SU-DHL-6 (cell line): ENCODE data around the gene UVSSA.

Experiments
- H2AFZ ChIP-seq: fragments of 200-600 bp; sonication (generic); 2 replicates; pipeline ENCODE4 v1.6.1; 2014; ENCODE audit warnings: low read depth, mild to moderate bottlenecking, moderate library complexity, mixed read lengths, antibody characterized with exemption, low read length; ENCODE audit not compliant: severe bottlenecking
- H3F3A ChIP-seq: fragments of 200-600 bp; shearing (Covaris generic); 2 replicates; pipeline ENCODE4 v1.6.0; 2016; ENCODE audit warnings: antibody characterized with exemption, mild to moderate bottlenecking; ENCODE audit not compliant: insufficient read depth
- H3K27ac ChIP-seq: fragments of 200-600 bp; sonication (generic); 2 replicates; pipeline ENCODE4 v1.5.1; 2016; ENCODE audit warnings: low read depth, mild to moderate bottlenecking, low read length, moderate library complexity, mixed read lengths
- H3K27me3 ChIP-seq: fragments of 200-600 bp; sonication (generic), shearing (Covaris generic); 2 replicates; pipeline ENCODE4 v1.6.0; 2014; ENCODE audit warnings: mild to moderate bottlenecking, low read length
- H3K36me3 ChIP-seq: fragments of 200-600 bp; sonication (generic); 2 replicates; pipeline ENCODE4 v1.6.1; 2014; ENCODE audit warnings: mild to moderate bottlenecking, low read length, mixed read lengths
- H3K4me2 ChIP-seq: fragments of 300-600, 200-600 bp; shearing (Covaris generic), sonication (generic); 2 replicates; pipeline ENCODE4 v1.6.0; 2014; ENCODE audit warnings: low read length, low read depth, mild to moderate bottlenecking; ENCODE audit not compliant: poor library complexity, severe bottlenecking
- H3K4me3 ChIP-seq: fragments of 200-600 bp; sonication (generic); 2 replicates; pipeline ENCODE4 v1.5.1; 2014; ENCODE audit warnings: antibody characterized with exemption, low read length, mild to moderate bottlenecking, mixed read lengths; ENCODE audit not compliant: insufficient read depth, poor library complexity, severe bottlenecking
- H3K79me2 ChIP-seq: fragments of 200-600 bp; sonication (generic); 2 replicates; pipeline ENCODE4 v1.6.1; 2014; ENCODE audit warnings: mild to moderate bottlenecking, low read length, moderate library complexity; ENCODE audit not compliant: insufficient read depth
- H3K9ac ChIP-seq: fragments of 200-600 bp; sonication (generic); 2 replicates; pipeline ENCODE4 v1.7.0; 2014; ENCODE audit warnings: mild to moderate bottlenecking, low read length
- H3K9me2 ChIP-seq: fragments of 200-600 bp; sonication (generic); replicated peaks from 2 replicates; pipeline ENCODE4 v1.6.1; 2014; ENCODE audit warnings: low read length; ENCODE audit not compliant: insufficient read depth
- H3K9me3 ChIP-seq: fragments of 200-600 bp; sonication (generic); 2 replicates; pipeline ENCODE4 v1.6.1; 2014; ENCODE audit warnings: low read length, mixed read lengths; ENCODE audit not compliant: insufficient read depth
- H4K20me1 ChIP-seq: fragments of 200-600 bp; sonication (generic); 2 replicates; pipeline ENCODE4 v1.6.1; 2014; ENCODE audit warnings: low read depth, mild to moderate bottlenecking, antibody characterized with exemption, low read length, moderate library complexity, mixed read lengths
- CTCF ChIP-seq: fragments of 200-600 bp; sonication (generic); IDR thresholded peaks from one replicate; pipeline ENCODE4 v1.5.1; 2017; ENCODE audit warnings: antibody characterized with exemption, mild to moderate bottlenecking, low read length, moderate library complexity; ENCODE audit not compliant: insufficient read depth, poor library complexity, severe bottlenecking
- EZH2phosphoT487 ChIP-seq: fragments of 200-600 bp; sonication (generic), shearing (Covaris generic); conservative IDR thresholded peaks from 2 replicates; pipeline ENCODE4 v1.6.1; 2018; ENCODE audit warnings: mild to moderate bottlenecking, antibody characterized with exemption, low read length, moderate library complexity, mixed read lengths

Gene UVSSA

GRCh38 chr4:1355378-1355777 is 8.4 kb downstream of the UVSSA start:
- Histone ChIP-seq H3F3A (no peaks in the 10 kb centered on the region), H3K27me3 (no peaks in the 10 kb centered on the region), H3K36me3 (no peaks in the 10 kb centered on the region), H3K27ac (no peak overlapping the region), H2AFZ (no peak overlapping the region), H3K9me2 (no peaks in the 10 kb centered on the region), H3K4me2 (no peak overlapping the region), H3K79me2 (no peaks in the 10 kb centered on the region), H3K9ac (no peak overlapping the region), H3K4me3 (no peak overlapping the region), H3K9me3 (no peaks in the 10 kb centered on the region), H4K20me1 (no peaks in the 10 kb centered on the region)
- TF ChIP-seq CTCF (no peak), EZH2phosphoT487 (no peak)

GRCh38 chr4:1356181-1356998 is 9.4 kb downstream of the UVSSA start:
- Histone ChIP-seq H3K36me3 (no peaks in the 10 kb centered on the region), H3K27ac (no peak overlapping the region)

GRCh38 chr4:1357356-1358248 is 10.6 kb downstream of the UVSSA start:
- Histone ChIP-seq H3K4me2 (no peak overlapping the region), H3K27ac (no peak overlapping the region), H3K36me3 (no peaks in the 10 kb centered on the region), H3K9me3 (no peaks in the 10 kb centered on the region), H2AFZ (no peak overlapping the region), H3K9me2 (no peaks in the 10 kb centered on the region), H3K9ac (no peak overlapping the region), H3F3A (no peaks in the 10 kb centered on the region), H3K4me3 (no peak overlapping the region), H4K20me1 (no peaks in the 10 kb centered on the region), H3K79me2 (no peaks in the 10 kb centered on the region), H3K27me3 (no peaks in the 10 kb centered on the region)
- TF ChIP-seq EZH2phosphoT487: no peak
- TF ChIP-seq CTCF: no peak

More at GRCh38 chr4:1356181-1356998, 9.4 kb downstream of the UVSSA start:
- no peak overlapping the region for H3K4me3 ChIP-seq
- H3K9ac ChIP-seq: no peak overlapping the region
- TF ChIP-seq CTCF (peak; percentile 60), EZH2phosphoT487 (no peak)
- H4K20me1 ChIP-seq: no peaks in the 10 kb centered on the region
- H3K27me3 ChIP-seq: no peaks in the 10 kb centered on the region
- H3K4me2 ChIP-seq: no peak overlapping the region
- H2AFZ ChIP-seq: no peak overlapping the region
- no peaks in the 10 kb centered on the region for H3K9me3 ChIP-seq
- H3F3A ChIP-seq: no peaks in the 10 kb centered on the region
- H3K79me2 ChIP-seq: no peaks in the 10 kb centered on the region
- H3K9me2 ChIP-seq: no peaks in the 10 kb centered on the region
